Ishikawa (cell line): ENCODE measurements around the gene TMEM208.

Source experiments
- CEBPB ChIP-seq: IDR thresholded peaks from 2 replicates; pipeline ENCODE4 v1.6.1; 2012
- CREB1 ChIP-seq: IDR thresholded peaks from 2 replicates; pipeline ENCODE4 v1.6.1; 2012; ENCODE audit warnings: low read depth
- EGR1 ChIP-seq: IDR thresholded peaks from 2 replicates; pipeline ENCODE4 v1.6.1; 2012
- EP300 ChIP-seq: IDR thresholded peaks from 2 replicates; pipeline ENCODE4 v1.6.1; 2012; ENCODE audit warnings: borderline replicate concordance
- FOXM1 ChIP-seq: IDR thresholded peaks from 2 replicates; pipeline ENCODE4 v1.6.1; 2012; ENCODE audit warnings: low read depth, borderline replicate concordance
- MAX ChIP-seq: IDR thresholded peaks from 2 replicates; pipeline ENCODE4 v1.6.1; 2012
- NFIC ChIP-seq: IDR thresholded peaks from 2 replicates; pipeline ENCODE4 v1.6.1; 2012
- RAD21 ChIP-seq: IDR thresholded peaks from 2 replicates; pipeline ENCODE4 v1.6.1; 2012; ENCODE audit warnings: low read depth
- REST ChIP-seq: IDR thresholded peaks from 2 replicates; pipeline ENCODE4 v1.6.1; 2012; ENCODE audit warnings: low read depth, mild to moderate bottlenecking
- TAF1 ChIP-seq: IDR thresholded peaks from 2 replicates; pipeline ENCODE4 v1.6.1; 2012; ENCODE audit warnings: low read depth, mild to moderate bottlenecking
- TCF12 ChIP-seq: IDR thresholded peaks from 2 replicates; pipeline ENCODE4 v1.6.1; 2012; ENCODE audit warnings: low read depth
- TEAD4 ChIP-seq: IDR thresholded peaks from 2 replicates; pipeline ENCODE4 v1.6.1; 2012
- USF1 ChIP-seq: IDR thresholded peaks from 2 replicates; pipeline ENCODE4 v1.6.1; 2012
- YY1 ChIP-seq: IDR thresholded peaks from 2 replicates; pipeline ENCODE4 v1.6.1; 2012; ENCODE audit warnings: low read depth
- ZBTB7A ChIP-seq: IDR thresholded peaks from 2 replicates; pipeline ENCODE4 v1.6.1; 2012; ENCODE audit warnings: low read depth

Gene TMEM208

GRCh38 chr16:67264277-67264676 is 37.3 kb downstream of the TMEM208 start:
- TF ChIP-seq EGR1 = no peak
- TF ChIP-seq YY1 = no peak
- no peak for TF ChIP-seq NFIC
- TF ChIP-seq USF1 = no peak
- no peak for TF ChIP-seq CEBPB
- TF ChIP-seq TAF1 = no peak
- no peak for TF ChIP-seq TCF12
- TF ChIP-seq MAX = no peak
- TF ChIP-seq CREB1 = no peak
- TF ChIP-seq EP300 = no peak
- no peak for TF ChIP-seq RAD21
- TF ChIP-seq ZBTB7A = no peak
- TF ChIP-seq FOXM1 = no peak
- TF ChIP-seq TEAD4 = no peak
- TF ChIP-seq REST = no peak

GRCh38 chr16:67264866-67265265 is 37.9 kb downstream of the TMEM208 start:
- TF ChIP-seq EGR1 (no peak), TEAD4 (no peak), RAD21 (no peak), CREB1 (no peak), CEBPB (no peak), YY1 (no peak)

- TF ChIP-seq USF1 (no peak), TEAD4 (no peak), RAD21 (no peak), CEBPB (no peak), MAX (no peak), CREB1 (no peak), REST (no peak), ZBTB7A (no peak), EP300 (no peak), NFIC (no peak), TCF12 (no peak), TAF1 (no peak), FOXM1 (no peak), EGR1 (no peak), YY1 (no peak)
Measured at GRCh38 chr16:67265834-67266233, 38.9 kb downstream of the TMEM208 start.

GRCh38 chr16:67268136-67268579 is 41.2 kb downstream of the TMEM208 start:
- TF ChIP-seq TAF1 = no peak
- no peak for TF ChIP-seq FOXM1
- TF ChIP-seq REST = no peak
- TF ChIP-seq CREB1 = no peak
- no peak for TF ChIP-seq NFIC
- no peak for TF ChIP-seq MAX
- TF ChIP-seq USF1 = no peak
